Mucosa of rectum (tissue), 2 donors: Measurements from ENCODE around the gene PLXNB1.

Source experiments
- H3K27ac ChIP-seq, 2 donors: one replicate each; pipeline ENCODE4 v1.7.0; 2013; ENCODE audit warnings: inconsistent platforms in 2 of 2, low read depth in 2 of 2, low read length in 2 of 2
- H3K27me3 ChIP-seq, 2 donors: one replicate each; pipeline ENCODE4 v1.7.0; 2013; ENCODE audit warnings: low read length in 2 of 2; ENCODE audit not compliant: control insufficient read depth in 2 of 2, insufficient read depth in 2 of 2
- H3K36me3 ChIP-seq, 2 donors: one replicate each; pipeline ENCODE4 v1.7.0; 2013; ENCODE audit warnings: low read length in 2 of 2; ENCODE audit not compliant: control insufficient read depth in 2 of 2, insufficient read depth in 2 of 2
- H3K4me1 ChIP-seq, 2 donors: one replicate each; pipeline ENCODE4 v1.7.0; 2013; ENCODE audit warnings: low read length in 2 of 2, mild to moderate bottlenecking in 1 of 2; ENCODE audit not compliant: control insufficient read depth in 2 of 2, insufficient read depth in 2 of 2
- H3K4me3 ChIP-seq, 2 donors: one replicate each; pipeline ENCODE4 v1.7.0; 2013; ENCODE audit warnings: low read length in 2 of 2
- H3K9ac ChIP-seq, 2 donors: one replicate each; pipeline ENCODE4 v1.7.0; 2013; ENCODE audit warnings: low read length in 2 of 2, low read depth in 1 of 2, mild to moderate bottlenecking in 1 of 2
- H3K9me3 ChIP-seq, 2 donors: one replicate each; pipeline ENCODE4 v1.7.0; 2013; ENCODE audit warnings: low read length in 2 of 2; ENCODE audit not compliant: control insufficient read depth in 2 of 2
- donor health status: healthy.
- donor health status: Normal muscosa, but diverticular disease.

The PLXNB1 gene

DNA sequence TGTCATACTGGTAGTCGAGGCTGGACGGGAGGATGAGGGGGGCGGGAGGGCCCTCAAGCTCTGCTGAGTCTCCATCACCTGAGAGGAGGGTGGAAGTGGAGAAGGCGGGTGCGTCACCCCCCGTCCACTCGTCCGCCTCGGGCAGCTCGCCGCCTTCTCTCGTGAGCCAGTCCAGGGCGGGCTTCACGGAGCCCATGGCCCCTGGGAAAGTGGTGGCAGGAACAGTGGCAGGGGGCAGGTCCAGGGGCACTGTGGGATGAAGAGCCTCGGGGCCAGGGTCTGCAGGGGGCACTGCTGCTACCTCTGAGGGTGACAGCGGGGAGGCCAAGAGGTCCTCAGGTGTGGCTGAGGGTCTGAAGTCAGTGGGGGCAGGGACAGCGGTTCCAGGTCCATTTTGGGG, 10.3 kb downstream of the PLXNB1 start:
- H3K27me3 ChIP-seq = no peaks in the 10 kb centered on the region
- peaks cover 40 to 51% of the 10 kb centered on the region in 2 donors for H3K36me3 ChIP-seq
- H3K9ac ChIP-seq = no peak overlapping the region
- H3K4me3 ChIP-seq = no peak overlapping the region
- no peaks in the 10 kb centered on the region for H3K4me1 ChIP-seq
- no peak overlapping the region for H3K27ac ChIP-seq
- H3K9me3 ChIP-seq = no peaks in the 10 kb centered on the region

DNA sequence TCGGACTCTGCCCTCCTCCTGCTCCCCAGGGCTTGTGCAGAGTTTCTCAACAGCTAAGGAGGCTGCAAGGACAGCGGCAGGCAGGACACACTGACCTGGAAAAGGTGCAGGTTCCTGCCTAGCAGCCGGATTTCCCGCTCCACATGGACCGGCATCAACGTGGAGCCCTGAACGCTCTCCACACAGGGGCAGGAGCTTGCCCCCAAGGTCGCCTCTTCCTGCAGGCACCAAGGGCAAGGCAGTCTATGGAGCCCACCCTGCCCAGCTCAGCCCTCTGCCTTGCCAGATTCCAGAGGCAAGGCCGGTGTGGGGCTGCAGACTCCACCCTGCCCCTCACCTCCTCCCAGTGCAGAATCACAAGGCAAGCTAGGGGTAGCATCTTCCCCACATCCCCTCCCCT, 10.7 kb downstream of the PLXNB1 start:
- H3K9me3 ChIP-seq = no peaks in the 10 kb centered on the region

DNA sequence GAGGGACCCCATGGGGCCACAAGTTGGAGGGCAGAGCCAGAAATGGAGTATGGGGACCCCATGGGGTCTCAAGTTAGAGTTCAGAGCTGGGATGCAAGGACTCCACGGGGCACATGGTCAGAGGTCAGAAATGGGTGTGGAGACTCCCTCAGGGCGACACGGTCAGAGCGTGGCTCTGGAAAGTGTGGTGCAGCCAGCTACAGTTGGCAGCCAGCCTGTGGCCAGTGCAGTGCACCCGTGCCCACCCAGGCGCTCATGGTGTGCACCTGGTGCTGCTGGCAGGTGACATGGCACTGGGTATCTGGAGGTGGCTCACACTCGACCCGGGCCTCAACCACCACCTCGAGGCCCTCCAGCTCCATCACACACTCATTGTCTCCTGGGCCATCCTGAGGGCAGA, 11.2 kb downstream of the PLXNB1 start:
- H3K27ac ChIP-seq = no peak overlapping the region
- no peaks in the 10 kb centered on the region for H3K27me3 ChIP-seq
- no peak overlapping the region for H3K9ac ChIP-seq
- H3K9me3 ChIP-seq = no peaks in the 10 kb centered on the region
- no peaks in the 10 kb centered on the region for H3K4me1 ChIP-seq
- peaks cover 48 to 59% of the 10 kb centered on the region in 2 donors for H3K36me3 ChIP-seq
- H3K4me3 ChIP-seq = no peak overlapping the region

More for the DNA sequence above, 10.7 kb downstream of the PLXNB1 start:
- Histone ChIP-seq H3K27ac (no peak overlapping the region), H3K9ac (no peak overlapping the region), H3K36me3 (peaks cover 43 to 54% of the 10 kb centered on the region in 2 donors), H3K4me1 (no peaks in the 10 kb centered on the region), H3K27me3 (no peaks in the 10 kb centered on the region), H3K4me3 (no peak overlapping the region)

DNA sequence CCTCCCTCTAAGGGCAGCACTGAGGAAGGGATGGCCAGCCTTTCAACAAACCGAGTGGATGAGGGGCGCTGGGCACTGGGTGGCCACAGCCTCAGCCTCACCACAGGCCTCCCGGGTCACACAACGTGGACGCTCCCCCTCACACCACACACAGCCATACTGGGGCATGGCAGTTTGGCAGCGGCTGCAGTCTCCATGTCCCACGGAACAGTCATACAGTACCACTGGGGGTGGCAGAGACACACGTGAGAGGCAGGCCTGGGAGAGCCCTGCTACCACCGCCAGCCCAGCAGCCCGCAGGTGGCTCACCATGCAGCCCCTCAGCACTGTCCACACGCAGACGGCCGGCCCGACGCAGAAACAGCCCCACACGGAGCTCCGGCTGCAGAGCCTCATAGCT, 11.7 kb downstream of the PLXNB1 start:
- H3K4me1 ChIP-seq = no peaks in the 10 kb centered on the region
- H3K27ac ChIP-seq = no peak overlapping the region
- H3K4me3 ChIP-seq = no peak overlapping the region
- H3K27me3 ChIP-seq = no peaks in the 10 kb centered on the region
- no peak overlapping the region for H3K9ac ChIP-seq
- peaks cover 51 to 57% of the 10 kb centered on the region in 2 donors for H3K36me3 ChIP-seq
- no peaks in the 10 kb centered on the region for H3K9me3 ChIP-seq

DNA sequence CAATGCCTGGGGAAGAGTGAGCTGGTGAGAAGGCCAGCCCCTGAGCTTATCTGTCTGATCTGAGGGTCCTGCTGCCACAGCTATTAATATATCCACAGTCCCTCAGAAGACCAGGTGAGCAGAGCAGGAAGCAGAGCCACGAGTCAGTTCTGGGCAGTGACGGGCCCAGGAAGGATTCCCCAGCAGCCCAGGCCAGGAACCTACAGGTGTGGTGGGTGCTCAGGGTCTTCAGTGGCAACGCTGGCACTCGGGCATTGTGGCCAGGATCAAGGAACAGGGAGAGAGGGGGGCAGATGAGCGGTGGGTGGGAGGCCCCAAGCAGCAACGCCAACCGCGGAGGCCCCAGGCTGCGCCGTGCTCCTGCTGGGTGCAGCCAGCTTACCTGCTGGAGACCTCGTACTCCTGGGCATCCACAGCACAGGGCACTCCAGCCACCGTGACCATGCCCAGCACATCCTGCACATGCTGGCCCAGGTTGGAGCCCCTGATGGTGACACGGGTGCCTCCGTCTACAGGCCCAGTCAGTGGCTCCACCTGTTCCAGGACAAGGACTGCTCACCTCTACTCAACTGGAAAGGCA, 12.3 kb downstream of the PLXNB1 start:
- H3K36me3 ChIP-seq = peaks cover 56 to 57% of the 10 kb centered on the region in 2 donors

DNA sequence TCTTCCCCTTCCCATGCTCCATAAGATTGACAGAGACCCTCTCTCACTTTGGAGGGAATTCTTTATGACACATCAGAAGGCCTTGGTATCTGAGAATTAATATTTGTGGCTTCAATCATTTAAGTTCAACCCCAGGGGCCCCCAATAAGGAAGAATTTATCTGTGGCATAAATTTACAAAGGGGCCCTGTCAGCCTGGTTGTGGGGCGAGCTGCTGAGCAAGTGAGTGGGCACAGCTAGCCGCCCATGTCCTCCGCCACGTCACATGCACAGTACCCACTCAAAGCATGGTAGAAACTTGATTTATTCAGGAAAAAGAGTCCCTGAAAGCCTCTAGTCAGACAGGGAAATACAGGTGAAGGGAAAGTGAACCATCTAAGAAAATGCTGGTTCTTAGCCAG, 13.3 kb downstream of the PLXNB1 start:
- H3K4me1 ChIP-seq = no peaks in the 10 kb centered on the region
- H3K36me3 ChIP-seq = peaks cover 60 to 64% of the 10 kb centered on the region in 2 donors
- no peak overlapping the region for H3K27ac ChIP-seq
- no peaks in the 10 kb centered on the region for H3K9me3 ChIP-seq
- no peak overlapping the region for H3K9ac ChIP-seq
- no peaks in the 10 kb centered on the region for H3K27me3 ChIP-seq
- no peak overlapping the region for H3K4me3 ChIP-seq

More for the DNA sequence above, 12.3 kb downstream of the PLXNB1 start:
- H3K4me1 ChIP-seq = no peaks in the 10 kb centered on the region
- no peak overlapping the region for H3K27ac ChIP-seq
- H3K4me3 ChIP-seq = no peak overlapping the region
- no peaks in the 10 kb centered on the region for H3K27me3 ChIP-seq
- H3K9me3 ChIP-seq = no peaks in the 10 kb centered on the region
- no peak overlapping the region for H3K9ac ChIP-seq

DNA sequence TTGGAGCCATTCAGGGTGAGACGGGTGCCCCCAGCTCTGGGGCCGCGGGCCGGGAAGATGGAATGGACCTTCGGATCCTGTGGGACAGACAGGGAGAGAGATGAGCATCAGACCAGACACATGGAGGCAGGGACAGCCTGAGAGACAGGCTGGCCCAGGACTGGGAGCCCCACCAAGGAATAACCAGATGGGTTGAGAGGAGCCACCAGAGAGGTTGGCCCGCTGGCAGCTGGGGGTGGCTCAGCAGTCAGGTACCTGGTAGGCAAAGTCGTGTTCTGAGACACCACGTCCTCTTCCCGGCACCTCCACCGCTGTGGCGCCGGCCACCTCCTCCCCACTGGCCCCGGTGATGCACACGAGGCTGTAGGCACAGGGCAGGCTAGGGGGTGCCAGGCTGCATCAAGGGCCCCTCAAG, 13.8 kb downstream of the PLXNB1 start:
- H3K36me3 ChIP-seq = peaks cover 64 to 67% of the 10 kb centered on the region in 2 donors
- H3K9ac ChIP-seq = no peak overlapping the region
- no peak overlapping the region for H3K27ac ChIP-seq

DNA sequence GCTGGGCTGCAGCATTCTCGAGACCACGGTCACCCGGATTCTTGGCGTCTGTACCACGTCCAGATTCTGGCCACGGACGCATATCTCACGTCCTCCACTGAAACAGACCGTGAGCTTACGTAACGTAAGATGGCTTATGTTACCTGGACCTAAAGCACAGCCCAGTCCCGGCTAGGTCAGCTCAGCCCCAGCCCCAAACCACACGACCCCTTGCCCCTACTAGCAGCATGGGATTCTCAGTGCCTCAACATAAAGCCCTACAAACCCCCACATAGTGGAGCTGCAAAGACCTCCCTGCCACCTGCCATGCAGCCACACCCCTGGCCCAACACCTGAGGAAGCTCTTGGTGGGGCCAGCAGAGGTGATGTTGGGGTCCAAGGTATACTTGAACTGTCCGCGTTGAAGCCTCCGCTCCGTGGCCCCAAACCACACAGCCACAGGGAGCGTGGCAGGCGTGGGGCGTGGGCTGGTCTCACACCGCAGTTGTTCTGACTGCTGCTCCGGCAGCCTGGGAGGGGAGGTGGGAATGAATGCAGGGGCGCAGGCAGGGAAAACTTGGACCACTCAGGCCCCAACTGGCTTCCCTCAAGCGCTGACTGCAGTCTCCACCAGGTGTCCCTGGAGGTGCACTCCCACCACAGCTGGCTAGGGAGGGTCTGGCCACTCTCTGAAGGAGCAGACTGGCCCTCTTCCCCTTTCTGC, 14.5 kb downstream of the PLXNB1 start:
- peaks cover 69 to 71% of the 10 kb centered on the region in 2 donors for H3K36me3 ChIP-seq
- no peak overlapping the region for H3K27ac ChIP-seq
- H3K27me3 ChIP-seq = no peaks in the 10 kb centered on the region
- no peak overlapping the region for H3K9ac ChIP-seq
- H3K4me1 ChIP-seq = no peaks in the 10 kb centered on the region
- H3K4me3 ChIP-seq = no peak overlapping the region
- H3K9me3 ChIP-seq = no peaks in the 10 kb centered on the region

More for the DNA sequence above, 13.8 kb downstream of the PLXNB1 start:
- H3K9me3 ChIP-seq = no peaks in the 10 kb centered on the region
- no peaks in the 10 kb centered on the region for H3K27me3 ChIP-seq
- H3K4me3 ChIP-seq = no peak overlapping the region
- no peaks in the 10 kb centered on the region for H3K4me1 ChIP-seq

DNA sequence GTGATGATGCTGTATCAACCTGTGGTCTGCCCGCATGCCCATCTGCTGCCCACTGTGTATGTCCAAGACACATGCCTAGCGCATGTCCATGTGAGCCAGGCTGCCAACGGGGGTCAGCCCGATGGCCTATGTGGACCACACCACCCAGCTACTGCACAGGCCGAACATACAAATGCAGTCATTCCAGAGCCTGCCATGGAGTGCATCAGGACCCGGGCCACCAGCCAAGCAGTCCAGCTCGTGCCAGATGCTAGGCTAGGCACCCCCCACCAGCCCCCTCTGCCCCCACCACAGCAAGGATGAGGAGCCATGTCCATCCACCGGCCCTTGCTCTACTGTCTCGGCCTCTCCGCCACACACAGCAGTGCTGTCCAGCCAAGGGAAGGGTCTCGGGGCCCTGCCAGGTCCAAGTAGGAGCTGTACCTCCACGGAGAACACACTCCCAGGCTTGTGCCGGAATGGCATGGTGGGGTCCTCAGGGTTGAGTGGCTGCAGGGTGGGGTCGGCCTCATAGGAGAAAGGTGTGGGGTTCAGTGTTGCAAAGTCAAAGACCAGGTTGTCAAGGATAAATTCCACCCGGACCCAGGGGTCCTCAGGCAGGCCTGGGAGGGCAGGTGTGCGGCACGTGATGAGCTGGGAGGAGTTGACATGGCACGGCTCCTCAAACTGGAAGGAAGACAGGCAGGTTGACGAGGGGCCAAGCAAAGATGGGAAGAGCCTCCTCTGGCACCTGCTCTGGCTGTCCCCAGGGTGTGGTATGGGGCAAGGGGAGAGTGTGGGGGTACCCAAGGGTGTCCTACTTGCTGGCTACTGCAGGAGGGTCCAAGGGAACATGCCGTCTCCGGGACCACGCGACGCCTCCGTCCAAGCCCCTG, 15.3 kb downstream of the PLXNB1 start:
- no peaks in the 10 kb centered on the region for H3K27me3 ChIP-seq
- peaks cover 72 to 76% of the 10 kb centered on the region in 2 donors for H3K36me3 ChIP-seq
- no peaks in the 10 kb centered on the region for H3K9me3 ChIP-seq
- no peak overlapping the region for H3K9ac ChIP-seq
- no peaks in the 10 kb centered on the region for H3K4me1 ChIP-seq
- H3K4me3 ChIP-seq = no peak overlapping the region
- no peak overlapping the region for H3K27ac ChIP-seq

DNA sequence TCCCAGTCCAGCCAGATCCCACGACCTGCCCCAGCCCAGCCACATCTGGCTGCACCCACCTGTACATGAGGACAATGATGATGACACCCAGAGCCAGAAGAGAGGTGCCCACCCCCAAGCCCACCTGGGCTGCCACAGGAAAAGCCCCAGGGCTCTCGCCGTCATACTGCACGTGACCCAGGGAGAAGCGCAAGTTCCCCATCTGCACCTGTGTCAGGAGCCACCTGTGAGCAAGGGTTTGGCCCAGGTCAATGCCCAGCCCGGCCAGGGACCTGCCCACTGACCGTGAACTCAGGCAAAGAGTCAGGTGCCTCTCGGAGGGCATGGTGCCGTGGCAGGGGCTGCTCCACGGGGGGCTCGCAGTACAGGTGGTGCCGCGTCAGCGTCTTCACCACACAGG, 16.3 kb downstream of the PLXNB1 start:
- Histone ChIP-seq H3K9me3 (no peaks in the 10 kb centered on the region), H3K36me3 (peaks cover 76 to 78% of the 10 kb centered on the region in 2 donors), H3K9ac (no peak overlapping the region), H3K4me3 (no peak overlapping the region), H3K27me3 (no peaks in the 10 kb centered on the region), H3K27ac (no peak overlapping the region), H3K4me1 (no peaks in the 10 kb centered on the region)
